Measurements from ENCODE around the gene EPN2. TPM values are rescaled to one million over a fixed set of nuclear protein-coding genes. Genes with fewer than 3 reads are reported as not detected.

The EPN2 gene
- total and polyA plus RNA-seq, 12 donors: 12.0 to 53.8 (median 22.5) TPM

DNA sequence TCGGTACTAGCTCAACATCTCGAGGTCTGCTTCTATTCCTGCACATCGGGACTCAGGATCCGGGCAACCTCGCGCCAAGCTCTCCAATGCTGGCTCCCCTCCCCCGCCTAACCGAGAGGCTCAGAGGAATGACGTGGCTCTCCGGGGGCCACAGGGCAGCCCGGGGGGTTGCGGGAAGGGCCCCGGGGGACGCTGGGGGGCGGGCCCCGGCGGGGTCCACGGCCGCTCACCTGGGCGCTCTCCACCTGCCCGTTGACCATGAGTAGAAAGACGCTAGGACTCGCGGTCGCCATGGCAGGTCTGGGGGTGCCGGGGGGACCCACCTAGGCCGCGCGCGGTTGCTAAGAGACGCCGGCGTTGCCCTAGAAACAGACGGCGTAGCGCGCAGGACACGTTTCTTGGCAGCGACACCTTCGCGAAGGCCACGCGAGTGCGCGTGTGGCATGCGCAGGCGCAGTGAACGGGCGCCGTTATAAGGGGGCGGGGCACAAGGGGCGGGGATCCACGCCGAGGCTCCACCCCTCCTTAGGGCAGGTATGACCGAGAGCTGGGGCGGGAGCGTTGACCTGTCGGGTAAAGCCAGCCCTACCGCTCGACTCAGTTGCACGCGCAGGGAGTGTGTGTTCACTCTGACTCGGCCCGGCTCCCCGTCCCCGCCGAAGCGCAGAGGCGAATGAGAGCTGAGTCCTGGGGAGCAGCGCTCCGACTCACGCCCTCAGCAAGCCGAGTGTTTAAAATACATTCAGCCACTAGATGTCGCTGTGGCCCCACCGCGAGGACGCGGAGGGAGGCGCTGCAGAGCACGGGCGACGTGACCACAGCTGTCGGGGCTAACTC, 125.3 kb downstream of the EPN2 start, which contains the start of gene B9D1:
TSS of gene B9D1 (minus strand) at position 447 of the 837 bp plus-strand sequence. CDS start at position 293, 154 bp downstream.
- peak; percentile 93 to 98 (median 95) for DNase-seq
- Histone ChIP-seq H3K4me1 (replicated peaks in 1 of 2) (peaks cover 12 to 14% of the 10 kb centered on the region in 2 donors), H3K27me3 (no peaks in the 10 kb centered on the region), H3K27ac (peak within 1 kb of the TSS; percentile 77 to 96 (median 91)), H3K9me3 (replicated peaks in 1 of 3) (no peaks in the 10 kb centered on the region), H3K36me3 (replicated peaks in 1 of 2) (no peaks in the 10 kb centered on the region), H3K4me3 (peak within 1 kb of the TSS in 2 of 4 donors; percentile 53 to 88)
- TF ChIP-seq, protein P1, sequence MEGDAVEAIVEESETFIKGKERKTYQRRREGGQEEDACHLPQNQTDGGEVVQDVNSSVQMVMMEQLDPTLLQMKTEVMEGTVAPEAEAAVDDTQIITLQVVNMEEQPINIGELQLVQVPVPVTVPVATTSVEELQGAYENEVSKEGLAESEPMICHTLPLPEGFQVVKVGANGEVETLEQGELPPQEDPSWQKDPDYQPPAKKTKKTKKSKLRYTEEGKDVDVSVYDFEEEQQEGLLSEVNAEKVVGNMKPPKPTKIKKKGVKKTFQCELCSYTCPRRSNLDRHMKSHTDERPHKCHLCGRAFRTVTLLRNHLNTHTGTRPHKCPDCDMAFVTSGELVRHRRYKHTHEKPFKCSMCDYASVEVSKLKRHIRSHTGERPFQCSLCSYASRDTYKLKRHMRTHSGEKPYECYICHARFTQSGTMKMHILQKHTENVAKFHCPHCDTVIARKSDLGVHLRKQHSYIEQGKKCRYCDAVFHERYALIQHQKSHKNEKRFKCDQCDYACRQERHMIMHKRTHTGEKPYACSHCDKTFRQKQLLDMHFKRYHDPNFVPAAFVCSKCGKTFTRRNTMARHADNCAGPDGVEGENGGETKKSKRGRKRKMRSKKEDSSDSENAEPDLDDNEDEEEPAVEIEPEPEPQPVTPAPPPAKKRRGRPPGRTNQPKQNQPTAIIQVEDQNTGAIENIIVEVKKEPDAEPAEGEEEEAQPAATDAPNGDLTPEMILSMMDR (IDR thresholded peaks at IDR 0.05): peak; percentile 97 to 100 (median 100)
- TF ChIP-seq POLR2A (IDR thresholded peaks at IDR 0.05): peak; percentile 44 to 48
- intact Hi-C loops (cut with DNase I): loop anchor here (2.0 to 10.0 kb wide), 4 partner anchors 84 to 402 kb away; no protein-coding TSS in a partner anchor
- 0% methylated on average over 9 to 83 of the region's 83 CpGs for WGBS, 4 donors

DNA sequence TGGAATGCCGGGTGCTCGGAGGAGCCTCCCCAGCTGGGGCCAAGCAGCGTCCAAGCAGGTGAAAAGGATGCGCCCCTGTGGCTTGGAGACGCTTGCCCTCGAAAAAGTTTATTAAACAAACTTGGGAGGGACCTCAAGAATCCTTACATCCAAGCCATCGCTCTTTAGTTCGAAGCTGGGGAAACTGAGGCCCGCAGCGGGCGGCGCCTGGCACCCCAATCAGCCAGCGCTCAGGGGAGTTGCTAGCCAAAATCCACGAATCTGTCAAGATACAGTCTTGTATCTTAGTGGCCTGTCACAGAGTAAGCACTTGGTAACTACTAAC, 125.9 kb downstream of the EPN2 start:
- 28 to 45% (median 31%) methylated on average over 10 to 14 of the region's 14 CpGs for WGBS, 4 donors
- Histone ChIP-seq H3K4me1 (replicated peaks in 1 of 2) (peaks cover 12 to 16% of the 10 kb centered on the region in 2 donors), H3K27me3 (no peaks in the 10 kb centered on the region), H3K4me3 (peak overlapping the region in 2 of 4 donors; percentile 53 to 88), H3K27ac (peak overlapping the region in 4 of 5 donors; percentile 77 to 96 (median 90)), H3K36me3 (replicated peaks in 1 of 2) (no peaks in the 10 kb centered on the region), H3K9me3 (replicated peaks in 1 of 3) (no peaks in the 10 kb centered on the region)
- intact Hi-C loops (cut with DNase I): loop anchor here (2.0 to 10.0 kb wide), 4 partner anchors 84 to 402 kb away; no protein-coding TSS in a partner anchor
- DNase-seq: no peak
- TF ChIP-seq, protein P1 (IDR thresholded peaks at IDR 0.05): peak in 1 of 6 experiments; percentile 45
- TF ChIP-seq POLR2A (IDR thresholded peaks at IDR 0.05): no peak

DNA sequence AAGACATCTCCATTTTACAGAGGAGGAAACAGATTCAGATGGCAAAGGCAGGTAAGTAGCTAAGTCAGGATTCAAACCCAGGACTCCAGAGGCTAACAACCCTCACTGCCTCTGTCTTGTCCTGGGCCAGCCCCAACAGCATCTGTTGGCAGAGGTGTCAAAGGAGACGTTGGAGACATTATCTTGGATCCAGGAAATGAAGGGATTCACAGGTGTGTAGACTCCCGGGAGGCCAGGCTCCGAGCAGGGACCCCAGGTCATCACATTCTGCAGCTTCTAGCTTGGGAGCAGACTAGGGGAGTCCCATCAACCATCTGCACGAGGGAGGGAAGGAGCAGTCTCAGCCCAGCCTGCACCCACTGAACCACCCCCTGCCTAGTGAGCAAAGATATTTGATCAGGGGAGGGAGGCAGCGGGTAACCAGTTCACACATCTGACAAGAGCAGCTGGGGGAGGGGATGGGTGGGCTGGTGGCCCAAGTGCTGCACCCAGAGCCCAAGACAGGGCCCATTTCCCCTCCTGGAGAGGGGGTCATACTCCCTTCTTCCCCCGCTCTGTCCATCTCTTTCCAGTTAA, 126.4 kb downstream of the EPN2 start:
- Histone ChIP-seq H3K4me3 (no peak overlapping the region), H3K4me1 (replicated peaks in 1 of 2) (peaks cover 12 to 20% of the 10 kb centered on the region in 2 donors), H3K27ac (peak overlapping the region in 1 of 5 donors; percentile 95), H3K36me3 (replicated peaks in 1 of 2) (no peaks in the 10 kb centered on the region), H3K9me3 (replicated peaks in 1 of 3) (no peaks in the 10 kb centered on the region), H3K27me3 (no peaks in the 10 kb centered on the region)
- TF ChIP-seq, protein P1 (IDR thresholded peaks at IDR 0.05): no peak
- TF ChIP-seq POLR2A (IDR thresholded peaks at IDR 0.05): no peak
- intact Hi-C loops (cut with DNase I): loop anchor here (2.0 to 10.0 kb wide), 4 partner anchors 83 to 401 kb away; no protein-coding TSS in a partner anchor
- DNase-seq: peak in 1 of 7 donors; percentile 22
- 64 to 69% (median 68%) methylated on average over 5 to 6 of the region's 6 CpGs for whole genome bisulfite sequencing, 4 donors

Measured in adrenal gland (tissue), 12 donors.